A375 (cell line): Measurements from ENCODE around the gene ETHE1. TPM values are rescaled to one million over a fixed set of nuclear protein-coding genes. Genes with fewer than 3 reads are reported as not detected.

Source experiments
- total RNA-seq: library from RNA; depleted of rRNA; stranded (reverse); fragments of >200 nt; shearing (Covaris generic); gene quantifications from 2 replicates; pipeline ENCODE4 v1.2.3, GENCODE V29; 2014; rRNA removed

The ETHE1 gene, protein sequence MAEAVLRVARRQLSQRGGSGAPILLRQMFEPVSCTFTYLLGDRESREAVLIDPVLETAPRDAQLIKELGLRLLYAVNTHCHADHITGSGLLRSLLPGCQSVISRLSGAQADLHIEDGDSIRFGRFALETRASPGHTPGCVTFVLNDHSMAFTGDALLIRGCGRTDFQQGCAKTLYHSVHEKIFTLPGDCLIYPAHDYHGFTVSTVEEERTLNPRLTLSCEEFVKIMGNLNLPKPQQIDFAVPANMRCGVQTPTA
- total RNA-seq, result 99.7 and 124 TPM in 2 replicates

DNA sequence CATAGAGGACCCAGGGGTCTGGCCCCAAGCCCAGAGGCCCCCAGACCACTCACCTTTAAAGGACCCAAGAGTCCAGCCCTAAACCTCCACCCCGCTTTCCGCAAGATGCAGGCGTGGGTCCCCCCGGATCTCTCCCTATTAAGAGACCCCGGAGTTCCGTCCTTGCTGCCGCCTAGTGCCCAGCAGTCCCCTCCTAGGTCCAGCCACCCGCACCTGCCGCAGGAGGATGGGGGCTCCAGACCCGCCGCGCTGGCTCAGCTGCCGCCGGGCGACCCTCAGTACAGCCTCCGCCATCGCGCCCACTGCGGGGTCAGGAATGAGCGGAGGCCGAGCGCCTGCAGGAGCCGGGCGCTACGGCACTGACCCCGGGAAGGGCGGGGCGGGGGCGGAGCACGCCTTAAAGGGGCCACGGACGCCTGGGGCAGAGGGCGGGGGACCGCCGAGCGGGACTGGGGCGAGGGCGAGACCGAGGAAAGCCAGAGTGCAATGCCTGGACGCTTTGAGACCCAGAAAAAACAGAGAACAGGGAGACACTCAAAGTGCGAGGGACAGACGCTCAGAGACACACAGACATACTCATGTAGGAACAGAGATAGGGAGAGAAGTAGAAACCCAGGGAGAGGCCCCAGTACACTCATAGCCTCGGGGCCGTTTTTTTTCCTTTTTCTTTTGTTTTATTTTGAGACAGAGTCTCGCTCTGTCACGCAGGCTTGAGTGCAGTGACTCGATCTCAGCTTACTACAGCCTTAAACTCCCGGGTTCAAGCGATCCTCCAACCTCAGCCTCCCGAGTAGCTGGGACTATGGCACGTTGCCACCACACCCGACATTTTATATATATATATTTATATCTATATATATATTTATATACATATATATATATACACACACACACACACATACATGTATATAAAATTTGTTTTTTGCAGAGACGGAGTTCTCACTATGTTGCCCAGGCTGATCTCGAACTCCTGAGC lies at the start of gene ETHE1:
Gene ETHE1 (minus strand): TSS at position 318 of the 976 bp plus-strand sequence. CDS start 24 bp downstream, at position 294.

DNA sequence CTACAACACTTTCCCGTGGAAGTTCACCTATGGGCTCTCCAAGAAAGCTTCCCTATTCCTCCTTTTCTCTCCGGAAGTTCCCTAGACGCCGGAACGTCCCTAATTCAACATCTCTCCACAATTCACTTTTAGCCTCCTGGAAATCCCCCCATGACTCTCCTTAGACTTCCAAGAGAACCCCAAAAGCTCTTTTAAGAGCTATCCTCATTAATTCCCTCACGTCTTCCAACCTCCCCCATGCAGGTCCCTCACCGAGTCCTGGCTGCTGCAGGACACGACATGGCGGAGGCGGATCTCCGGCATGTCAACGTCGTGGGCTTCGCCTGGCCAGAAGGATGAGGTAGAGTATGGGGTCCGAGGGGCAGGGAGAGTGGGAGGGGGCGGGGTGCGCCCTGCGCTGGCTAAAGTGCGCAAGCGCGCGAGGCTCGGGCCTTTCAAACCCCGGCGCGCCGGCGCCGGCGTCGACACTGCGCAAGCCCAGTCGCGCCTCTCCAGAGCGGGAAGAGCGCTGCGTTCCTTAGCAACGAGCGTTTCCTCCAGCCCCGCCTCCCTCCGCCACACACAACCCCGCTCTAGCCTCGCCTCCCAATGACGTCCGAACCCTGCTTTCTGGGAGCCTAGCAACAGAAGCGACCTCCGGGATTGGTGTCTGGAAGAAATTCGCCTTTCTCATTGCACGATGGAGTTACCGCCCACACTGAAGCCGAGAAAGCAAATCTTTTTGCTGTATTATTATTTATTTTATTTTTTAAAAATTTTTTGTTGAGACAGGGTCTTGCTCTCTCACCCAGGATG lies 48.4 kb upstream of the ETHE1 start, which contains the start of the genes PINLYP and XRCC1:
Gene PINLYP (plus strand): TSS at position 646 of the 795 bp plus-strand sequence. CDS start 1,391 bp downstream, outside the sequence.
Gene XRCC1 (minus strand): TSS at position 372 of the 795 bp plus-strand sequence. CDS start 69 bp downstream, at position 303.

DNA sequence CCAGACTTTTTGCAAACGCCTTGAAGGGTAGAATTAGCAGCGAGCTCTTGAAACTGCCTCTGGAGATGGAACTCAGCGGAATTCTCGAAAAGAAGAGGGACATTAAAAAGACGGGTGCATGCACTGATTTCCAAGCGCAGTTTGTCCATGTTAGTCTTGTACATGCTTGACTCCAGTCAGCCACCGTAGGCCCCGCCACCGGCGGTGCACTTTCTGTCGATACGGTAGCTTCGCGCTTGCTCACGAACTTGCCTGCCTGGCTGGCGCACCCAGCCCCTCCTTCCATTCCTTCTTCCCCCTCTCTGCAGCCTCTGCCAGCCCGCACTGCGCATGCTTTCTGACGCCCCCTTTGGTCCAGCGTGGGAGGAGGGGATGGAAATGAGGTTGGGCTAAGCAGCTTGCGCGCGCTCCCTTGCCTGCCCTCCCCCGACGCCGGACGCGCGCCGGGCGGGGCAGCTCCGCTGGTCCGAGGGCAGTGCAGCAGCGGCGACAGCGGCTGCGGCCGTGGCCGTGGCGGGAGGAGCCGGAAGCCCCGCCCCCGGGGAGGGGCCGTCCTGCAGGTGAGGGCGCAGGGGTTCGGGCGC lies 6.1 kb upstream of the ETHE1 start, which contains the start of gene ZNF575:
Gene ZNF575 (plus strand): TSS at position 227 of the 584 bp plus-strand sequence. CDS start 1,235 bp downstream, outside the sequence.

DNA sequence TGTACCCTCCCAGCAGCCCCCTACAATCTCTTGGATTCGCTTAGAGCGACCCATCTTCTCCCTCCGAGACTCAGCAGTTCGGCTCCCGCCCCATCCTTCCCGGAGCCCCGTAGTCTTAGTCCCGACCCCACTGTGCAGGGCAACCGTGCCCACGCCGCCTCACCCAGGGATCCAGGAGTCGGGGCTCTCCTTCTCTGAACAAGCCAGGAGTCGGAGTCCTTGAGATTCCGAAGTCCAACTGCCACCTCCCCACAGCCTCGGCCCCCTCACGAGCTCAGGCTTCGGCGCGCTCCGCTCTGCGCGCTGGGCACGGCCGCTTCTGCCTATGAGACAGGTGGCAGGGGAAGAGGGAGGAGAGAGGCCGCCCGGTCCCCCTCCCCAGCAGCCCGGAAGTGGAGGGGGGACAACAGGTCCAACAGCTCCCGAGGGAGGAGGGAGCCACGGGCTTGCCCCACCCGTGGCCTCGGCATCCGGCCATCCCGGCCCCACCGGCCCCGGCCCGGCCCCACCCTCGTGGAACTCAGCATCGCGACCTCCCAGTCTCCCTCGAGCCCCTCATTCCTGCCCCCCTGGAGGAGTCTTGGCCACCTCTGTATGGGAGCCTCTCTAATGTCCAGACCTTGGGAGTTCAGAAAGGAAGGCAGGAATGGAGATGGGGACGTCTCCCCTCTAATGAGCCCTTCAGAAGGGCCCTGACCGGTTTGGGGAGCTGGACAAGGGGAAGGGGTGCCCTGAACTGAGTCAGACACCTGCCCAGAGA lies 22.4 kb downstream of the ETHE1 start, which contains the start of gene PHLDB3:
Gene PHLDB3 (minus strand): TSS at position 321 of the 760 bp plus-strand sequence. CDS start 628 bp downstream, outside the sequence.

DNA sequence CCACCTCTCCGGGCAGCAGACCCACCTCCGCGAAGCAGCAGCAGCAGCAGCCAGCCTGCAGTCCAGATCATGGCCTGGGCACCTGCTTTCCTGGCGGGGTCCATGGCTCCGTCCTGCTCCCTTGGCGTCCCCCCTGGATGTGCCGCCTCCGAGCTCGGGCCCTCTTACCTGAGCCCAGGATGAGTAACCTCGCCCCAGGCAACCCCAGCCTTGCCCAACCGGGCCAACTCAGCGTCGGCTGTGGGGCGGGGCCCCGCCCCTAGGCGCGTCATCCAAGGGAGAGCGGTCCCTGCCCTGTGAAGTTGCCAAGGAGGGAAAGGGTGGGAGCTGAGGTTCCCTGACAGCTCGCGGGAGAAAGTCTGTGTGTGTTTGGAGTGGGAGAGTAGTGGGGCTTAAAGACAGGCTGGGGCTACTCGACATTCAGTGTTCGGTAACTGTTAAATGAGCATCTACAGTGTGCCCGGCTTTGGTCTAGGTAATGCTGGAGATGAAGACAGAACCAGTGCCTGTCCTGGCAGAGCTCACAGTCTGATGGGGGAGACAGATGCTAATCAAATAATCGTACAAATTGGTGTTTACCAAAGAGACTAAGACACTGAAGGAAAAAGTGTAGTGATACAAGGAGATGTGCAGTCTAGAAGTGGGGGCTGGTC lies 61.4 kb downstream of the ETHE1 start, which contains the start of gene LYPD3:
Gene LYPD3 (minus strand): TSS at position 141 of the 653 bp plus-strand sequence. CDS start 37 bp downstream, at position 104.

Other genes starting within 250 kb of the ETHE1 start
- gene CD177, start 173.5 kb downstream of the ETHE1 start, total RNA-seq, result 0.13 TPM in 1 of 2 replicates, not detected in the other
- gene TEX101, start 112.3 kb downstream of the ETHE1 start, total RNA-seq, result not detected in 2 replicates
- gene LYPD3, start 61.6 kb downstream of the ETHE1 start, total RNA-seq, result 0.85 and 0.94 TPM in 2 replicates
- gene PHLDB3, start 22.5 kb downstream of the ETHE1 start, total RNA-seq, result 29.5 and 31.4 TPM in 2 replicates
- 0.11 TPM in 1 of 2 replicates, not detected in the other for gene ZNF575, start 6.0 kb upstream of the ETHE1 start, total RNA-seq
- gene XRCC1, start 48.3 kb upstream of the ETHE1 start, total RNA-seq, result 47.6 and 63.8 TPM in 2 replicates
- 0.61 TPM in 1 of 2 replicates, not detected in the other for gene PINLYP, start 48.6 kb upstream of the ETHE1 start, total RNA-seq
- gene IRGQ, start 68.9 kb upstream of the ETHE1 start, total RNA-seq, result 9.4 and 10.5 TPM in 2 replicates
- gene ZNF576, start 69.4 kb upstream of the ETHE1 start, total RNA-seq, result 10.3 and 12.9 TPM in 2 replicates
- 0.29 and 0.30 TPM in 2 replicates for gene SRRM5, start 84.9 kb upstream of the ETHE1 start, total RNA-seq
- 57.5 and 59.0 TPM in 2 replicates for gene ZNF428, start 92.4 kb upstream of the ETHE1 start, total RNA-seq
- gene CADM4, start 112.6 kb upstream of the ETHE1 start, total RNA-seq, result 99.5 and 105 TPM in 2 replicates
- gene PLAUR, start 143.0 kb upstream of the ETHE1 start, total RNA-seq, result 139 and 147 TPM in 2 replicates
- gene IRGC, start 188.9 kb upstream of the ETHE1 start, total RNA-seq, result not detected in 2 replicates
- 38.7 and 44.1 TPM in 2 replicates for gene SMG9, start 227.8 kb upstream of the ETHE1 start, total RNA-seq